ENCODE measurements around the gene GRAMD4.

GRAMD4 gene, protein sequence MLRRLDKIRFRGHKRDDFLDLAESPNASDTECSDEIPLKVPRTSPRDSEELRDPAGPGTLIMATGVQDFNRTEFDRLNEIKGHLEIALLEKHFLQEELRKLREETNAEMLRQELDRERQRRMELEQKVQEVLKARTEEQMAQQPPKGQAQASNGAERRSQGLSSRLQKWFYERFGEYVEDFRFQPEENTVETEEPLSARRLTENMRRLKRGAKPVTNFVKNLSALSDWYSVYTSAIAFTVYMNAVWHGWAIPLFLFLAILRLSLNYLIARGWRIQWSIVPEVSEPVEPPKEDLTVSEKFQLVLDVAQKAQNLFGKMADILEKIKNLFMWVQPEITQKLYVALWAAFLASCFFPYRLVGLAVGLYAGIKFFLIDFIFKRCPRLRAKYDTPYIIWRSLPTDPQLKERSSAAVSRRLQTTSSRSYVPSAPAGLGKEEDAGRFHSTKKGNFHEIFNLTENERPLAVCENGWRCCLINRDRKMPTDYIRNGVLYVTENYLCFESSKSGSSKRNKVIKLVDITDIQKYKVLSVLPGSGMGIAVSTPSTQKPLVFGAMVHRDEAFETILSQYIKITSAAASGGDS

DNA sequence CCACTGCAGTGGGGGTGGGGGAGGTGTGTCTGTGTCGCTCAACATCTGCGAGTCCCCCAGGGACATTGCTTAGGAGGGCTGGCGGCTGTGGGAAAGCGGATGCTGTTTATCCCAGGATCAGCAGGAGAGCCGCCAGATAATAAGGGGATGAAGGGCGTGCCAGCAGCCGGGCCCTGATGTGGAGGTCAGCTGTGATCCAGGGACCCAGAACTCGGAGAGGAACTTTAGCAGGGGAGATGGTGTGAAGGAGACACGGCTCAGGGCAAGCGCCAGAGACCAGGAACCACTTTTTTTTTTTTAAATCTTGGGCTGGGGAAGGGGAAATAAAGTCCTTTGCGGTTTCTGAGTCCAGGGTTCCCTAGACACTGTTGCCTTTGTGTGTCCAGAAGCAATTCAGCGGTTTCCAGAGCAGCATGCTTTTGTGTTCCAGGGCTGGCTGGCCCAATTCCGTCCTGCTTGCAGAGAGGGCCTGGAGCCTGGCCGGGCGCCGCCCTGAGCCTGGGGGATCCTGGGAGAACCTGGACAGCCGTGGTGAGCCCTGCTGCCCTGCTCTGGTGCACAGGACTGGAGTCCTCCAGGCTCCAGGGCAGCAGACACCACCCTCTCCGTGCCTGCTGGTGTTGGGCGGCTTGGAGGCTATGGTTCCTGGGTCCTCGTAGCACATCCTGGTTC lies at the start of gene GRAMD4:
Gene GRAMD4, plus strand, starts transcription at position 557 of the 672 bp plus-strand sequence. CDS start 6,414 bp downstream, outside the sequence.
- DNase-seq (ENCODE audit: low read depth) = no peak

DNA sequence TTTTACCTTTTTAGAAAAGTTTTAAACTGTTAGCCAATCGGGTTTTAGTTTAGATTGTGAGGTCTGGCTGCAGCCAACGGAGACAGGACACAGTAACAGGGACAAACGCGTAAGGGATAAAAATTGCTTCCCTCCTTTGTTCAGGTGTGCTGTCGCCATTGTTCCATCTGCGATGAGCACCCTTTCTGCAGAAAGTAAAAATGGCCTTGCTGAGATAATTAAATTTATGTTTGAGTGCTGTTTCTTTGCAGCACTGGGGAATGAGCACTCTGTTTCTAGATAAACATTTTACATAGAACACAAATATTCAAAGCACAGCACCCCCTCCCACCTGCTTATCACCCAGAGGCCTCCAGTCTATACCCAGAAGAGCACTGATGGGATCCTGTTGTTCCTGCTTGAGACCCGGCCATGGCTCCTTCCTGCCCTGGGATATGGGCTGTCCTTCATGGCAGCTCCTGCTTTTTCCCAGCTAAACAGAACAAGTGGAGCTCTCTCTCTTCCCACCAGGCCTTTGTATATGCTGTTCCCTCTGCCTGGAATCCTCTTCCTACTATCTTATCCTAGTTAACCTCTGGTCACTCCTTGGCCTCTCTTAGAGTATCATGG lies 48.4 kb upstream of the GRAMD4 start:
- DNase-seq (ENCODE audit: low read depth) = no peak

DNA sequence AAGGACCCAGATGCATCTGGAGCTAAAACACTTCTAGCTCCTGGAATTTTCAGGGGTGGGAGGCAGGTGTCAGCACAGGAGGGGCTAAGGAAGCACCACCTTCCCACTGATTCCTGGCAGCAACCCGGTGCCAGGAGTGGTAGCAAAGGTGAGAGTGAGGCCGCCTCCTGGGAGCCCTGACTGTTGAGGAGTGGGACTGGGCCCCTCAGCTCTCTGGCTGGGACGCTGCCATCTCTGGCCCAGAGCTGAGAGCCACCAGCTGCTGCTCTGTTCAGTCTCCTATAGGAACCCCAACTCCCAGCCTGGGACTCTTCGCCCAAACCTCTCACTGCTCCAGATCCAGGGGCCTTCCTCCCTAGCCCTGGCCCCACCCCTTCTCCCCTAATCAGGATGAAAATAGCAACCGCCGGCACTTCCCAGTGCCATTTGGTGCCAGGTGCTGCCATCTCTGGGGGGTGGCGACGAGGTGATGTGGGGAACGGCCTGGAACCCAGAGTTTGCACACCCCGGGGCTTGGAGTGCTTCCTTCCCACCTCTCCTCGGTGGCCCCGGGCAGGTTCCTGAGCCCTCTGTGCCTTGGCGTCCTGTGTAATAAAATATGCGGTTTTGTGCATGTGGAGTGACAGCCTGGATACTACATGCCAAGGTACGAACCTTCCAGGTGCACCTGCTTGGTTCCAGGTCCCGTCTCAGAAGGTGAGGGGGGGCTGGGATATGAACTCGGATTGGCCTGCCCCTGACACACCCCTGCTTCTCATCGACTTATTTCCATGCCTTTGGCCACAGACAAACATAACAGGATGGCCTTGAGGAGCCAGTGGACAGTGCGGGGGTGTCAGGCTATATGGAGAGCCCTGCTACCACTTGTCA lies 47.0 kb upstream of the GRAMD4 start:
- DNase-seq (ENCODE audit: low read depth) = no peak

GRCh38 chr22:46573781-46574437 lies 46.3 kb upstream of the GRAMD4 start:
- no peak for DNase-seq (ENCODE audit: low read depth)

DNA sequence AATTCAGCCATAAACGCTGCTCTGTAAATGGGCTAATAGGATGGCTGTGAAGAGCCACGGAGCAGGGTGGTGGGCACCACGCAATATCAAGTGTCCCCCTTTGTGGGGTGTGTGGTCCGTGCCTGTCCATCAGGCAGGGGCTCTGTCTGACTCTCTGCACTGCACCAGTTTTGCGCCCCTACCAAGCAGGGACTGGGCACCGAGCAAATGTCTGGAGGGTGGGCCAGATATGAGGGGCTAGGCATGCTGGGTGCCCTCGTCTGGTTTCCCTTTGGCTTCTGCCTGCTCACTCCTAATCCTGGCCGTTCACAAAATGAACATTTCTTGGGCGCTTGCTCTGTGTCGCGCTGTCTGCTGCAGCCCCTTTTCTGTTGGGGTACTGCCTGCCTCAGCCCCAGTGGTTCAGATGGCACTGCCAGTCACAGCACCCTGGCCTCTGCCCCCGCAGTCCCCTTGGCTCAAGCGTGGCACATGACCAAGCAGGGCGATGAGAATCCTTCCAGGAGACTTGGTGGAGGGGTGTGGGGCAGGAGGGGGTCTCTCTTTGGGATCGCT lies 45.7 kb upstream of the GRAMD4 start:
- DNase-seq (ENCODE audit: low read depth) = no peak

GRCh38 chr22:46574993-46575910 lies 44.9 kb upstream of the GRAMD4 start:
- no peak for DNase-seq (ENCODE audit: low read depth)

GRCh38 chr22:46575911-46576555 lies 44.2 kb upstream of the GRAMD4 start:
- no peak for DNase-seq (ENCODE audit: low read depth)

DNA sequence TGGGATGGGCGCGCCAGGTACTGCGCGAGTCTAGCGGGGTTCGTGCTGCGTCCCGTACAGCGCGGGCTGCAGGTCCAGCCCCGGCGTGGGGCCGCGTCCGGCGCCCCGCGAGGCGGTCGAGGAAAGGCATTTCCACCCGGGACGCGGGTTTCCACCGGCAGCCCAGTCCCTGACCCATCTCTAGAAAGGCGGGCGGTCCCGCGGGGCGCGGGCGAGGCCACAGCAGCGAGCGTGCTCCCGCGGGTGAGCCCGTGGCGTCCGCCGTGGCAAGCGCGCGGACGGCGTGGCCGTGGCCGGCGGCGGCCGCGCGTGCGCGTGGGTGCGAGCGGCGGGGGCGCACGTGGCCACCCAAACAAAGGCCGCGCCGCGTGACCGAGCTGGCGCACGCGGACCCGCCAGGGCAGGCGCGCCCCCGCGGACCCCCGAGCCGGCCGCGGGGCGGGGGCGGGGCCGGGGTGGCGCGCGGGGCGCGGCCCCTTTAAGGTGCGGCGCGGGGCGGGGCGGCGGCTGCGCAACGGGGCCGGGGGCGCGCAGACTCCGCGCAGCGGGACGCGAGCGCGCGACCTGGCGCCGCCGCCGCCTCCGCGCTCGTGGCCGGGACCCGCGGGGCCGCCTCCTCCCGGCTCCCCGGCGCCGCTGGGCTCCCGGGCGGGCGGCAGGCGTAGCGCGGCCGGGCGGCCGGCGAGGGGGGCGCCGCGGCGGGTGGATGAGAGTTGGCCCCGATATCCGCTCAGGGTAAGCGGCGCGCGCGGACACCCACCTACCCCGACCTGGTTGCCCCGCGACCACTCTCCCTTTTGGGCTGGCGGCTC lies 43.4 kb upstream of the GRAMD4 start:
- DNase-seq (ENCODE audit: low read depth) = peak; percentile 37

DNA sequence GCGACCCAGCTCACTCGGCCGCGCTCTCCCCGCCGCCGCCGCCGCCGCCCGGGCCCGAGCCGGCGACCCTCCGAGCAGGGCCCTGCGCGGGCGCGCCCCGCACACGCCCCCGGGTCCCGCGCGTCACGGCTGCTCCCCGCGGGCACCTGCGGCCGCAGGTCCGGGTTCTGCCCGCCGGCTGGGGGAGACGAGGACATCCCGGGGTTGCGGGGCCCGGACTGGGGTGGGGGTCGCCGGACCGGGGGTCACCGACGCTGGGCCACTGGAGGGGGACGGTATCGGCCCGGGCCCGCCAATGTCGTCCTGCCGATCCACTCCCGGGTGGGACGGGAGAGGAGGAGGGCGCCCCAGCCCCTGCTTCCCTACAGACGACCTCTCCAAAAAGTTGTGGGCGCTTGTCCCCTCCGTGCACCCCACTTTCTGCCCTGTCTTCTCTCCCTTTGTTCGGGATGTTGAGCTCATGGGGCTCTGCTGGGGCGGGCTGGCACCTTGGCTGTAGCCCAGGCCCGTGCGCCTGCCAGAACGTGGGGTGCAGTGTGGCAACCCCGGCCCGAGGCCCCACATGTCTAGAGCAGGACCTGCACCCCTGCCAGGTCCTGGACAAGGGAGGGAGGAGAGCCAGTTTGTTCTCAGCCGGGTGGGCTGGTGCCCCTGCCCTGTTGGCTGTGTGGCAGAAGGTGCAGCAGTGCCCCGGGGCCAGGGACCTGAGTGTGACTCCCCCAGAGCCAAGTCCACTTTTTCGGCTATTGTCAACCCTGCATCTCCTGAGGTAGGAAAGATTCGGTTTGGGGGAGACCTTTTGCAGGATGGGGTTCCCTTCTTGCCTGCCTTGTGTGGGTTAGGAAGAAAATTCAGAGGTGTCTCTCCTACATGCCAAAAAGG lies 42.6 kb upstream of the GRAMD4 start:
- no peak for DNase-seq (ENCODE audit: low read depth)

GRCh38 chr22:46578251-46578823 lies 41.8 kb upstream of the GRAMD4 start:
- no peak for DNase-seq (ENCODE audit: low read depth)

DNA sequence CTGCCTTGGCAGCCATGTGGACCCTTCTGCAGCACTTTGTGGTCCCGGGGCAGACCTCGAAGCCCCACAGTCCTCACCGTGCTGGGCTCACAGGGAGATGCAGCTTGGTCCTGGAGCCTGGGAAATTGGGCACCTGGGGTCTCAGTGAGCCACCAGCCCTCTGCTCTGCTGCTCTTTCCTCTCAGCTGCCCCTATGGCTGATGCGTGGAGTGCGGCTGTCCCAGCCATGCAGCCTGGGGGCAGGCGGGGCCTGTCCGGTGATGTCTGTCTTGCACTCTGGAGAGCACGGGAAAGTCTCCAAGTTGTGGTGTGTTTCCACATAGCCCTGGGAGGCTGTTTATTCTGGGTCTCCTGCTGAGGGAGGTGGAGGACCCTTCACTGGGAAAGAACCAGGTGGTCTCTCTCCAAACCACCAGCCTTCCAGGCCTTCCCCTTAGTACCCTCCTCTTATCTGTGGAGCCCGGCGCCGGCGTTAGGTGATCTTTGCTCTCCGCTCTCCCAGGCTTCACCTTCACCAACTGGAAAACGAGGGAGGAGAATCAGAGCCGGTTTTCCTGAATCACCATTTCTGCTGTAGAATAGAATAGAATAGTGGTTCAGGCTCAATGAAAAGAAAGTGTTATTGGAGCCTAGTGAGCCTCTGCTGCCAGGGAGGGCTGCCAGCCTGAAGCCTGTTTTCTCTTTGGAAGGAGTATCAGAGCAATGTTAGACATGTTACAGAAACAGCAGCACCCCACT lies 41.2 kb upstream of the GRAMD4 start:
- no peak for DNase-seq (ENCODE audit: low read depth)

- no peak for DNase-seq (ENCODE audit: low read depth)
Measured at GRCh38 chr22:46579751-46580449, 40.3 kb upstream of the GRAMD4 start.

- no peak for DNase-seq (ENCODE audit: low read depth)
Measured at GRCh38 chr22:46580940-46581537, 39.1 kb upstream of the GRAMD4 start.

DNA sequence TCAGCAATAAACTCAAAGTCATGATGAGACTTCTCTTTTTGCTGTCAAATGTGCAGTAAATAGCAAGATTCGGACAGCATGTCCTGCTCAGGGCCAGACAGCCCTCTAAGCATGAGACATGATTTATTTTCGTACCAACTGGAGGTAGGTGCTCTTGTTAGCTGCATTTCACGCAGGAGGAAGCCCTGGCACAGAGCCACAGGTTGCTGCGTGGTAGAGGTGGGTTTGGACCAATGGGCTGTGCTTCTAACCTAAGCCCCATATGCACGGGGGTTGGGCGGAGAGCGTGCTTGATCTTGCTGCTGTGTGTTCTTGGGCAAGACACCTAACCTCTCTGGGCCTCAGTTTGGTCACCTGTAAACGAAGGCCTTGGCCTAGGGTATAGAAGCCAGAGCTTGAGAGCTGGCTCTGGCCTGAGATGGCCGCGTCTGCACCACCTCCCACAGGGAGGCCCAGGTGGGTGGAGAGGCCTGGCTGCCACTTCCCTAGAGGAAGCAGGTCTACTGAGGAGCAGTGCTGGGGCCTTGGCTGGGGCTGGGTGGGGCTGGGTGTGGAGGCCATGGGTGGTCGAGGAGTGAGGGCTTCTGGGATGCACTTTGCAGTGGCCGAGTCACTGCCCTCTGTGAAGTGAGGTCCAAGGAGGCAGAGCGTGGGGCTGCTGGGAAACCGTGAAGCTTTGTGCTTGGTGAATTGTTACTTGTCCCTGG lies 38.5 kb upstream of the GRAMD4 start:
- no peak for DNase-seq (ENCODE audit: low read depth)
